Inflammatory macrophage (primary cell): ENCODE measurements around the gene SMIM32.
A peak's percentile ranks its signal among the peaks of the same experiment; 100 is the strongest.

Source experiments
- DNase-seq, 2 donors: peaks; one replicate each; pipeline ENCODE4 v3.0.0-alpha.2; 2020 to 2022

SMIM32 gene

GRCh38 chr5:136185974-136186665, 6.8 kb downstream of the SMIM32 start:
- DNase-seq = no peak

GRCh38 chr5:136182618-136183017, 10.3 kb downstream of the SMIM32 start:
- DNase-seq = no peak

GRCh38 chr5:136174021-136174659, 18.8 kb downstream of the SMIM32 start:
- peak; percentile 34 to 42 for DNase-seq

GRCh38 chr5:136169218-136169617, 23.7 kb downstream of the SMIM32 start:
- DNase-seq = no peak

GRCh38 chr5:136166909-136167308, 26.1 kb downstream of the SMIM32 start:
- no peak for DNase-seq

GRCh38 chr5:136164226-136164625, 28.7 kb downstream of the SMIM32 start:
- no peak for DNase-seq

- DNase-seq = no peak
These were observed 31.0 kb downstream of the SMIM32 start for GRCh38 chr5:136162008-136162407.

GRCh38 chr5:136159457-136159856, 33.5 kb downstream of the SMIM32 start:
- no peak for DNase-seq

GRCh38 chr5:136157514-136157913, 35.4 kb downstream of the SMIM32 start:
- DNase-seq = no peak

GRCh38 chr5:136155761-136156160, 37.2 kb downstream of the SMIM32 start:
- DNase-seq = no peak

GRCh38 chr5:136155078-136155477, 37.9 kb downstream of the SMIM32 start:
- no peak for DNase-seq

GRCh38 chr5:136153581-136154236, 39.3 kb downstream of the SMIM32 start:
- DNase-seq = no peak

- no peak for DNase-seq
These were observed 43.1 kb downstream of the SMIM32 start for GRCh38 chr5:136149891-136150290.

- DNase-seq = no peak
These were observed 45.3 kb downstream of the SMIM32 start for GRCh38 chr5:136147632-136148031.

- DNase-seq = no peak
These were observed 46.8 kb downstream of the SMIM32 start for GRCh38 chr5:136146201-136146600.

GRCh38 chr5:136145030-136145429, 47.9 kb downstream of the SMIM32 start:
- DNase-seq = no peak

- DNase-seq = no peak
These were observed 49.2 kb downstream of the SMIM32 start for GRCh38 chr5:136143763-136144162.

GRCh38 chr5:136143312-136143711, 49.6 kb downstream of the SMIM32 start:
- DNase-seq = no peak

- DNase-seq = no peak
These were observed 51.4 kb downstream of the SMIM32 start for GRCh38 chr5:136141561-136141960.
